Mesendoderm (in vitro differentiated cells): ENCODE results near the gene IL1A.

Experiments
- DNase-seq: peaks from one replicate; pipeline ENCODE4 v3.0.0; 2013
- H2AK5ac ChIP-seq: 2 replicates; pipeline ENCODE4 v1.6.1; 2013; ENCODE audit warnings: low read length, inconsistent platforms
- H2BK120ac ChIP-seq: 2 replicates; pipeline ENCODE4 v1.6.1; 2013; ENCODE audit warnings: low read depth, mild to moderate bottlenecking, low read length, moderate library complexity, mixed read lengths
- H2BK15ac ChIP-seq: replicated peaks from 2 replicates; pipeline ENCODE4 v1.6.1; 2013; ENCODE audit warnings: low read depth, mild to moderate bottlenecking, moderate library complexity
- H2BK5ac ChIP-seq: 2 replicates; pipeline ENCODE4 v1.6.1; 2013; ENCODE audit warnings: low read length, inconsistent platforms
- H3K18ac ChIP-seq: 2 replicates; pipeline ENCODE4 v1.6.1; 2013; ENCODE audit warnings: mild to moderate bottlenecking, low read length, mixed read lengths
- H3K23ac ChIP-seq: one replicate; pipeline ENCODE4 v1.6.1; 2013; ENCODE audit warnings: low read length
- H3K27ac ChIP-seq: 2 replicates; pipeline ENCODE4 v1.5.1; 2013; ENCODE audit warnings: low read depth, mild to moderate bottlenecking, inconsistent platforms, low read length, moderate library complexity
- H3K27me3 ChIP-seq: 2 replicates; pipeline ENCODE4 v1.6.1; 2013; ENCODE audit warnings: low read length, control low read depth, mild to moderate bottlenecking, inconsistent platforms; ENCODE audit not compliant: insufficient read depth, poor library complexity
- H3K36me3 ChIP-seq: 2 replicates; pipeline ENCODE4 v1.6.1; 2013; ENCODE audit warnings: low read length, inconsistent platforms; ENCODE audit not compliant: control insufficient read depth, insufficient read depth
- H3K4ac ChIP-seq: one replicate; pipeline ENCODE4 v1.6.1; 2013; ENCODE audit warnings: low read depth, mild to moderate bottlenecking, low read length, moderate library complexity
- H3K4me1 ChIP-seq: 2 replicates; pipeline ENCODE4 v1.6.1; 2013; ENCODE audit warnings: low read depth, low read length, inconsistent platforms; ENCODE audit not compliant: control insufficient read depth
- H3K4me2 ChIP-seq: 2 replicates; pipeline ENCODE4 v1.6.1; 2013; ENCODE audit warnings: low read length
- H3K4me3 ChIP-seq: 2 replicates; pipeline ENCODE4 v1.5.1; 2013; ENCODE audit warnings: mild to moderate bottlenecking, low read length
- H3K56ac ChIP-seq: one replicate; pipeline ENCODE4 v1.6.1; 2013; ENCODE audit warnings: low read length
- H3K79me1 ChIP-seq: 2 replicates; pipeline ENCODE4 v1.6.1; 2013; ENCODE audit warnings: low read length, inconsistent platforms
- H3K79me2 ChIP-seq: 2 replicates; pipeline ENCODE4 v1.6.1; 2013; ENCODE audit warnings: mild to moderate bottlenecking, low read length; ENCODE audit not compliant: control insufficient read depth, insufficient read depth
- H3K9ac ChIP-seq: 2 replicates; pipeline ENCODE4 v1.6.1; 2013; ENCODE audit warnings: low read length, inconsistent platforms
- H4K5ac ChIP-seq: one replicate; pipeline ENCODE4 v1.6.1; 2013; ENCODE audit warnings: low read length
- H4K8ac ChIP-seq: one replicate; pipeline ENCODE4 v1.6.1; 2013; ENCODE audit warnings: low read depth, mild to moderate bottlenecking, control low read depth, low read length, moderate library complexity
- WGBS: extraction: QIAGEN DNeasy Blood & Tissue Kit; methylation state at CpG from one replicate; pipeline ENCODE4 v1.1.7; 2013; ENCODE audit warnings: low lambda C conversion rate, missing lambda C conversion rate; ENCODE audit not compliant: insufficient coverage; ENCODE audit errors: extremely low coverage; 5-methylcytosine and 5-hydroxymethylcytosine counted together

Gene IL1A

DNA sequence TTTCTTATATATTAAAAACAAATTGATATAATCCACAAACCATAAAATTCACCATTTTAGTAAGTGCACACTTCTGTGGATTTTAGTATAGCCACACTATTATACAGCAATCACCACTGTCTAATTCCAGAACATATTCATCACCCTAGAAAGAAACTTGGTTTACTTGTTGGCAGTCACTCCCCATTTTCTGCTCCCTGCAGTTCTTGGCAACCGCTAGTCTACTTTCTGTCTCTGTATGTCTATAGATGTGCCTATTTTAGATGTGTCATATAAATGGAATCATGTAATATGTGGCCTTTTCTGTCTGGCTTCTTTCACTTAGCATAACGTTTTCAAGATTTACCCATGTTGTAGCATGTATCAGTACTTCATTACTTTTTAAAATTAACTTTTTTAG, 25.6 kb downstream of the IL1A start:
- H3K4me3 ChIP-seq, result no peak overlapping the region
- H3K36me3 ChIP-seq, result peaks cover 7% of the 10 kb centered on the region
- H3K27ac ChIP-seq, result no peak overlapping the region
- no peak overlapping the region for H2BK120ac ChIP-seq
- no CpG with 5 or more reads among the region's 2 CpGs for WGBS
- no peak overlapping the region for H2AK5ac ChIP-seq
- no peak overlapping the region for H3K4ac ChIP-seq
- no peak overlapping the region for H3K23ac ChIP-seq
- H4K8ac ChIP-seq, result no peak overlapping the region
- peaks cover 8% of the 10 kb centered on the region for H3K79me2 ChIP-seq
- no peak overlapping the region for H3K4me2 ChIP-seq
- no peak overlapping the region for H3K9ac ChIP-seq
- H2BK5ac ChIP-seq, result no peak overlapping the region
- H3K56ac ChIP-seq, result no peak overlapping the region
- H2BK15ac ChIP-seq, result no peak overlapping the region
- no peak overlapping the region for H4K5ac ChIP-seq
- peaks cover 4% of the 10 kb centered on the region for H3K4me1 ChIP-seq
- no peaks in the 10 kb centered on the region for H3K27me3 ChIP-seq
- no peak for DNase-seq
- H3K18ac ChIP-seq, result no peak overlapping the region
- H3K79me1 ChIP-seq, result peaks cover 10% of the 10 kb centered on the region

DNA sequence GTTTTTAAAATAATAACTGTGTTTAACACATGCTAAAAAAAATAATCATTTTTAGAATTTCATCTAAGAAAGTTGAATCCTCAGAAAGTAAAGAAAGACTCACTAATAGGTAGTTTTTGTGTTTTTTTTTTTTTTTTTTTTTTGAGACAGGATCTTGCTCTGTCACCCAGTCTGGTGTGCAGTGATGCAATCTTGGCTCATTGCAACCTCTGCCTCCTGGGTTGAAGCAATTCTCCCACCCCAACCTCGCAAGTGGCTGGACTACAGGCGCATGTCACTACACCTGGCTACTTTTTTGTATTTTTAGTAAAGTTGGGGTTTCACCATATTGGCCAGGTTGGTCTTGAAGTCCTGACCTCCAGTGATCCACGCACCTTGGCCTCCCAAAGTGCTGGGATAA, 27.0 kb downstream of the IL1A start:
- no peak overlapping the region for H4K8ac ChIP-seq
- no peak overlapping the region for H3K4me3 ChIP-seq
- peaks cover 7% of the 10 kb centered on the region for H3K36me3 ChIP-seq
- peaks cover 3% of the 10 kb centered on the region for H3K79me1 ChIP-seq
- no CpG with 5 or more reads among the region's 3 CpGs for WGBS
- H3K4me1 ChIP-seq, result no peaks in the 10 kb centered on the region
- no peak overlapping the region for H2BK120ac ChIP-seq
- H3K23ac ChIP-seq, result no peak overlapping the region
- H4K5ac ChIP-seq, result no peak overlapping the region
- no peak overlapping the region for H3K27ac ChIP-seq
- no peak overlapping the region for H2BK15ac ChIP-seq
- H3K18ac ChIP-seq, result no peak overlapping the region
- H3K56ac ChIP-seq, result no peak overlapping the region
- no peaks in the 10 kb centered on the region for H3K27me3 ChIP-seq
- DNase-seq, result no peak
- no peak overlapping the region for H3K4me2 ChIP-seq
- H2BK5ac ChIP-seq, result no peak overlapping the region
- no peak overlapping the region for H2AK5ac ChIP-seq
- H3K9ac ChIP-seq, result no peak overlapping the region
- no peaks in the 10 kb centered on the region for H3K79me2 ChIP-seq
- no peak overlapping the region for H3K4ac ChIP-seq

DNA sequence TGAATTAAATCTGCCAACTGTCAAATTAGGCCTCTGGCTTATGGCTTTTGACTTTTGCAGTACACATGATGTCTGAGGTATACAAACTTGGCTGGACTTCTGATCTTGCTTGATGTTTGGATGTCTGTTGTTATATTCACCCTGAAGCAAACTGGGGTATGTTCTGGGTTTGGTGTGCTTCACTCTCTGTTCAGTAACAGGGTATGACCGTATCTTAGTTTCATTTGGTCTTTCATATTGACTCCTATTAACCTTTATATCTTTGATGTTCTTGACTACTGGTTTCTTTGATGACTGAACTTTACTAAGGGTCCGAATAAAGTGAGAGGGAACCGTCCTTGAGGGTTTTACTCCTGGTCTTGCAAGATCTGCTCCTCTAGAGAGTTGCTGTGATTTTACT, 28.1 kb downstream of the IL1A start:
- Histone ChIP-seq H3K9ac (no peak overlapping the region), H3K27me3 (no peaks in the 10 kb centered on the region), H3K36me3 (peaks cover 7% of the 10 kb centered on the region), H3K4me3 (no peak overlapping the region), H2AK5ac (no peak overlapping the region), H3K4me2 (no peak overlapping the region), H2BK15ac (no peak overlapping the region), H4K5ac (no peak overlapping the region), H3K4me1 (no peaks in the 10 kb centered on the region), H3K27ac (no peak overlapping the region), H2BK120ac (no peak overlapping the region), H3K79me1 (peaks cover 1% of the 10 kb centered on the region), H3K56ac (no peak overlapping the region), H3K23ac (no peak overlapping the region), H3K4ac (no peak overlapping the region), H4K8ac (no peak overlapping the region), H3K79me2 (no peaks in the 10 kb centered on the region), H2BK5ac (no peak overlapping the region), H3K18ac (no peak overlapping the region)
- DNase-seq, result no peak
- no CpG with 5 or more reads among the region's 3 CpGs for WGBS

DNA sequence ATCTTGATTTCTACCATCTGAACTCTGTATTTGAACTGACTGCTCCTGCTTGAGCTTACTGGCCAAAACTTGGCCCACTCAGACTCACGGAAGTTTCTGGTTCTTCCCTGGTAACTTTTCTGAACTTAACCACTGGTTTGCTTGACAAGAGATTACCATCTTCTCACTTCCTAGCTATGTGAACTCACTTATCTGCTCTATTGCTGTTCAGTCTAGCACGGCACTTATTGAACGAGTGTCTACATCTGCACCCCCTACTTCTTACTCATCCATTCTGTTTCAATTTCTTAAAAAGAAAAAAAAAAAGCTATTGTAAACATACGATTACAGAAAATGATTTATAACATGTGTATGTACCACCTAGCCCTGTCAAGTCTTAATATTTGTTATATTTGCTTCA, 28.8 kb downstream of the IL1A start:
- H4K8ac ChIP-seq, result no peak overlapping the region
- H3K79me1 ChIP-seq, result peaks cover 1% of the 10 kb centered on the region
- H3K4ac ChIP-seq, result no peak overlapping the region
- no peaks in the 10 kb centered on the region for H3K27me3 ChIP-seq
- H3K79me2 ChIP-seq, result no peaks in the 10 kb centered on the region
- no peak overlapping the region for H3K4me2 ChIP-seq
- no peak overlapping the region for H3K23ac ChIP-seq
- H3K4me3 ChIP-seq, result no peak overlapping the region
- no peak overlapping the region for H4K5ac ChIP-seq
- H3K18ac ChIP-seq, result no peak overlapping the region
- peaks cover 7% of the 10 kb centered on the region for H3K36me3 ChIP-seq
- H3K4me1 ChIP-seq, result no peaks in the 10 kb centered on the region
- no peak overlapping the region for H2BK120ac ChIP-seq
- no peak overlapping the region for H3K56ac ChIP-seq
- no peak overlapping the region for H2BK15ac ChIP-seq
- H2BK5ac ChIP-seq, result no peak overlapping the region
- no peak for DNase-seq
- no CpG with 5 or more reads among the region's 4 CpGs for WGBS
- no peak overlapping the region for H2AK5ac ChIP-seq
- H3K27ac ChIP-seq, result no peak overlapping the region
- H3K9ac ChIP-seq, result no peak overlapping the region

DNA sequence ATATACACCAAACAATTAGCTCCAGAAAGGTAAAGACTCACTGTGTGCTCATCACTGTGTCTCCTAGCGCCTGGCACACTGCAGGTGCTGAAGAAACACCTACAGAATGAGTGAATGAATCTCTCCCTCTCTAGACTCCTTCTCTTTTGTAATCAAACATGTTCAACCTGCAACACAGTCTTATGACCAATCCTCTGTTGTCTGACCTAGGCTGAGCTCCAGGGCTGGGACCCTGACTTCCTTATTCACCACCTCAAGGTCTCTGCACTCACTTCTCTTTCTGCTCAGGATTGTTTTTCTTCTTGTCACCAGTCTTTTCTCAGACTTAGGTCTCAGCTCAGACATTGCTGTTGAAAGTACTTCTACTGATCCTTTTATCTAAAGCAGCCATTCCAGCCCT, 29.7 kb downstream of the IL1A start:
- no peak overlapping the region for H3K56ac ChIP-seq
- H3K23ac ChIP-seq, result no peak overlapping the region
- H3K79me1 ChIP-seq, result peaks cover 1% of the 10 kb centered on the region
- no peak overlapping the region for H2AK5ac ChIP-seq
- no peak overlapping the region for H3K27ac ChIP-seq
- H3K27me3 ChIP-seq, result no peaks in the 10 kb centered on the region
- no peak overlapping the region for H2BK5ac ChIP-seq
- no peak overlapping the region for H3K18ac ChIP-seq
- H3K4me2 ChIP-seq, result no peak overlapping the region
- no peak for DNase-seq
- H2BK15ac ChIP-seq, result no peak overlapping the region
- no peak overlapping the region for H3K4ac ChIP-seq
- no peak overlapping the region for H3K4me3 ChIP-seq
- H2BK120ac ChIP-seq, result no peak overlapping the region
- no peaks in the 10 kb centered on the region for H3K79me2 ChIP-seq
- peaks cover 7% of the 10 kb centered on the region for H3K36me3 ChIP-seq
- WGBS, result no CpG with 5 or more reads among the region's 1 CpG
- H3K9ac ChIP-seq, result no peak overlapping the region
- H4K5ac ChIP-seq, result no peak overlapping the region
- no peaks in the 10 kb centered on the region for H3K4me1 ChIP-seq
- no peak overlapping the region for H4K8ac ChIP-seq

DNA sequence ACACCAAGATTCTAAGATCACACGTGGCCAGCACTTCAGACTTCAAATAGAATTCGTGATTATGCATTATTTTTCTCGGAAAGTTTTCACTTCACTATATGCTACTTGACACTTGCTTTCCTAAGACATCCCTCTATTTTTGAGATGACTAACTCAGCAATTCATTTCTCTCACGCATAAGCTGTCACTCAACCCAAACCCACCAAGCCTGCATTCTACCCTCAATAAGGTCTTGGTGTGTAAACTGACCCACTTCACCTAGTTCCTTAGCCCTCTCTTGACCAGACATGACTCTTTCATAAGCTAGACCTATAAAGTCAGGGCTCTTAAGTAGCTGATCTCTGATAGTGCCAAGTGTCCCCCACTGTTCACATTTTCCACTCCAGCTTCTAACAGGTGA, 31.6 kb downstream of the IL1A start:
- Histone ChIP-seq H3K4me3 (no peak overlapping the region), H4K8ac (no peak overlapping the region), H3K4ac (no peak overlapping the region), H3K79me2 (no peaks in the 10 kb centered on the region), H2BK120ac (no peak overlapping the region), H3K79me1 (no peaks in the 10 kb centered on the region), H3K56ac (no peak overlapping the region), H3K4me1 (no peaks in the 10 kb centered on the region), H2AK5ac (no peak overlapping the region), H3K27ac (no peak overlapping the region), H3K9ac (no peak overlapping the region), H2BK5ac (no peak overlapping the region), H3K36me3 (peaks cover 7% of the 10 kb centered on the region), H4K5ac (no peak overlapping the region), H3K27me3 (no peaks in the 10 kb centered on the region), H2BK15ac (no peak overlapping the region), H3K4me2 (no peak overlapping the region), H3K23ac (no peak overlapping the region), H3K18ac (no peak overlapping the region)
- no CpG with 5 or more reads among the region's 4 CpGs for WGBS
- no peak for DNase-seq
